Erythroblast (primary cell): Measurements from ENCODE around the gene CDK12.

Source experiments
- GATA1 ChIP-seq: IDR thresholded peaks from 2 replicates; pipeline ENCODE4 v1.6.1; 2011; ENCODE audit warnings: low read depth, mild to moderate bottlenecking, control low read depth, low read length, moderate library complexity
- POLR2A ChIP-seq: IDR thresholded peaks from 2 replicates; pipeline ENCODE4 v1.6.1; 2011; ENCODE audit warnings: mild to moderate bottlenecking, low read length

- TF ChIP-seq POLR2A (no peak), GATA1 (no peak)
Observed at GRCh38 chr17:39483506-39483905, 22.2 kb downstream of the CDK12 start.
